CD14-positive monocyte (primary cell): ENCODE data around the gene BTBD6. TPM values are rescaled to one million over a fixed set of nuclear protein-coding genes. Genes with fewer than 3 reads are reported as not detected.
A peak's percentile ranks its signal among the peaks of the same experiment; 100 is the strongest.

Experiments
- DNase-seq, 3 donors: peaks; one replicate each; pipeline ENCODE4 v3.0.0-alpha.2; 2011 to 2022
- H2AFZ ChIP-seq: 2 replicates; pipeline ENCODE4 v1.6.0; 2012; ENCODE audit warnings: mild to moderate bottlenecking, low read depth, low read length, inconsistent platforms; ENCODE audit not compliant: insufficient read depth, poor library complexity, severe bottlenecking
- H3K27ac ChIP-seq, 2 donors: 1 replicate in 1 of 2; 2 replicates in 1 of 2; pipeline ENCODE4 v1.5.1; 2012 to 2013; ENCODE audit warnings: low read length in 2 of 2, control low read depth in 1 of 2, inconsistent platforms in 1 of 2, low read depth in 1 of 2, mild to moderate bottlenecking in 1 of 2
- H3K27me3 ChIP-seq, 2 donors: one replicate each; pipeline versions ENCODE4 v1.6.0 to v1.6.1; 2011 to 2013; ENCODE audit warnings: low read length in 2 of 2; ENCODE audit not compliant: control insufficient read depth in 2 of 2, insufficient read depth in 2 of 2
- H3K36me3 ChIP-seq, 2 donors: replicated peaks in 1 of 2; 1 replicate in 1 of 2; 2 replicates in 1 of 2; pipeline versions ENCODE4 v1.5.1 to v1.6.1; 2012 to 2013; ENCODE audit warnings: low read length in 2 of 2, control low read depth in 1 of 2, inconsistent platforms in 1 of 2, mild to moderate bottlenecking in 1 of 2; ENCODE audit not compliant: insufficient read depth in 2 of 2, control insufficient read depth in 1 of 2
- H3K4me1 ChIP-seq, 2 donors: 1 replicate in 1 of 2; 2 replicates in 1 of 2; pipeline versions ENCODE4 v1.5.1 to v1.6.1; 2012 to 2013; ENCODE audit warnings: low read length in 2 of 2, control low read depth in 1 of 2, inconsistent platforms in 1 of 2, mild to moderate bottlenecking in 1 of 2, moderate library complexity in 1 of 2; ENCODE audit not compliant: insufficient read depth in 2 of 2, control insufficient read depth in 1 of 2
- H3K4me2 ChIP-seq: replicated peaks from 2 replicates; pipeline ENCODE3; 2012; ENCODE audit warnings: low read length, moderate library complexity, mild to moderate bottlenecking; ENCODE audit not compliant: poor library complexity, severe bottlenecking; ENCODE audit errors: extremely low read depth
- H3K4me3 ChIP-seq, 3 experiments: fragments of 200-600 bp in 1 of 3; sonication (generic) in 1 of 3; replicated peaks in 1 of 3; 1 replicate in 2 of 3; 2 replicates in 1 of 3; pipeline ENCODE4 v1.5.1; 2011 to 2013; ENCODE audit warnings: low read length in 3 of 3, mild to moderate bottlenecking in 3 of 3, control low read depth in 2 of 3, low read depth in 2 of 3, inconsistent platforms in 1 of 3, moderate library complexity in 1 of 3
- H3K79me2 ChIP-seq: 2 replicates; pipeline ENCODE4 v1.6.0; 2012; ENCODE audit warnings: mild to moderate bottlenecking, control low read depth, inconsistent platforms, low read length, moderate library complexity; ENCODE audit not compliant: insufficient read depth
- H3K9ac ChIP-seq: 2 replicates; pipeline ENCODE4 v1.6.0; 2017; ENCODE audit warnings: low read length, mild to moderate bottlenecking; ENCODE audit not compliant: insufficient read depth, poor library complexity, severe bottlenecking
- H3K9me3 ChIP-seq, 2 donors: replicated peaks in 1 of 2; 1 replicate in 1 of 2; 2 replicates in 1 of 2; pipeline versions ENCODE4 v1.5.1 to v1.6.1; 2012 to 2013; ENCODE audit warnings: low read length in 2 of 2, control low read depth in 1 of 2; ENCODE audit not compliant: control insufficient read depth in 1 of 2, insufficient read depth in 1 of 2
- H4K20me1 ChIP-seq: 2 replicates; pipeline ENCODE4 v1.6.0; 2012; ENCODE audit warnings: mild to moderate bottlenecking, low read length, control low read depth, moderate library complexity; ENCODE audit not compliant: insufficient read depth
- H3K27ac Mint-ChIP-seq, 7 donors: one replicate each; pipeline ENCODE4 v1.8.0; 2020; ENCODE audit warnings: mild to moderate bottlenecking in 7 of 7, mixed read lengths in 7 of 7, moderate library complexity in 6 of 7, inconsistent platforms in 2 of 7
- H3K27me3 Mint-ChIP-seq, 3 donors: one replicate each; pipeline ENCODE4 v1.8.0; 2021 to 2022; ENCODE audit warnings: low read depth in 3 of 3, mild to moderate bottlenecking in 3 of 3, mixed read lengths in 3 of 3, moderate library complexity in 3 of 3, inconsistent platforms in 1 of 3
- H3K36me3 Mint-ChIP-seq, 2 donors: one replicate each; pipeline ENCODE4 v1.8.0; 2020; ENCODE audit warnings: mixed read lengths in 2 of 2, inconsistent platforms in 1 of 2, mild to moderate bottlenecking in 1 of 2
- H3K4me1 Mint-ChIP-seq: one replicate; pipeline ENCODE4 v1.8.0; 2020; ENCODE audit warnings: mild to moderate bottlenecking, mixed read lengths
- H3K4me3 Mint-ChIP-seq, 2 donors: one replicate each; pipeline ENCODE4 v1.8.0; 2020; ENCODE audit warnings: mild to moderate bottlenecking in 2 of 2, mixed read lengths in 2 of 2, moderate library complexity in 1 of 2
- H3K9me3 Mint-ChIP-seq, 7 donors: one replicate each; pipeline ENCODE4 v1.8.0; 2020 to 2022; ENCODE audit warnings: mixed read lengths in 7 of 7, mild to moderate bottlenecking in 6 of 7, moderate library complexity in 6 of 7, inconsistent platforms in 2 of 7
- CTCF ChIP-seq: fragments of 200-600 bp; IDR thresholded peaks from one replicate; pipeline ENCODE4 v1.8.0; 2022; ENCODE audit warnings: antibody characterized with exemption, mild to moderate bottlenecking
- WGBS: methylation state at CpG from one replicate; pipeline ENCODE4 v1.1.5; 2013; ENCODE audit warnings: missing lambda C conversion rate; ENCODE audit not compliant: insufficient coverage; 5-methylcytosine and 5-hydroxymethylcytosine counted together
- intact Hi-C, 2 donors: fragments of 100-400 bp; cut with micrococcal nuclease; formaldehyde crosslinking; loops; one replicate each; pipeline versions ENCODE4 v1.15.0 to v1.15.1; 2023
- polyA plus RNA-seq, 3 donors: library from polyadenylated mRNA; depleted of rRNA in 1 of 3; unstranded in 2 of 3; stranded (reverse) in 1 of 3; fragments of 300-500 nt in 2 of 3; fragments of >200 nt in 1 of 3; fragmentation: Illumina TruSeq in 2 of 3; gene quantifications; 1 replicate in 2 of 3; 2 replicates in 1 of 3; pipeline ENCODE4 v1.2.3, GENCODE V29; 2012 to 2021

The BTBD6 gene
- polyA plus RNA-seq, 3 donors = 1.3 to 24.4 (median 6.3) TPM

- WGBS = 98% methylated on average over 9 of the region's 18 CpGs
- Histone ChIP-seq H3K27me3 (no peaks in the 10 kb centered on the region), H2AFZ (no peak overlapping the region), H3K4me2 (no peak overlapping the region), H3K9me3 (peaks cover 0 to 4% of the 10 kb centered on the region in 2 donors), H3K27ac (no peak overlapping the region), H4K20me1 (no peaks in the 10 kb centered on the region), H3K4me1 (no peaks in the 10 kb centered on the region), H3K9ac (no peak overlapping the region), H3K79me2 (no peaks in the 10 kb centered on the region), H3K4me3 (no peak overlapping the region), H3K36me3 (peaks cover 14 to 39% of the 10 kb centered on the region in 2 donors)
- Mint-ChIP-seq H3K4me3 (no peak overlapping the region), H3K27ac (peak overlapping the region in 1 of 7 donors; percentile 53), H3K4me1 (peaks cover 6% of the 10 kb centered on the region), H3K27me3 (peaks cover 0 to under 1% (median 0%) of the 10 kb centered on the region in 3 donors), H3K9me3 (peaks cover 0 to 2% (median 0%) of the 10 kb centered on the region in 7 donors), H3K36me3 (peaks cover 28 to 43% of the 10 kb centered on the region in 2 donors)
- DNase-seq = no peak
- TF ChIP-seq CTCF = no peak
- intact Hi-C loops = no loop called here
Measured at GRCh38 chr14:105229099-105229655, 19.2 kb upstream of the BTBD6 start.

- TF ChIP-seq CTCF = no peak
Measured at GRCh38 chr14:105240811-105241576, 7.3 kb upstream of the BTBD6 start.

More at GRCh38 chr14:105240811-105241576, 7.3 kb upstream of the BTBD6 start:
- Histone ChIP-seq H3K79me2 (peaks cover 22% of the 10 kb centered on the region), H3K4me2 (no peak overlapping the region), H3K27ac (no peak overlapping the region), H3K4me3 (no peak overlapping the region), H3K27me3 (no peaks in the 10 kb centered on the region), H3K9ac (no peak overlapping the region), H3K9me3 (peaks cover 0 to 3% of the 10 kb centered on the region in 2 donors), H3K36me3 (peaks cover 10 to 33% of the 10 kb centered on the region in 2 donors), H4K20me1 (no peaks in the 10 kb centered on the region), H3K4me1 (no peaks in the 10 kb centered on the region), H2AFZ (no peak overlapping the region)
- H3K27ac Mint-ChIP-seq = no peak overlapping the region
- H3K4me1 Mint-ChIP-seq = no peaks in the 10 kb centered on the region
- H3K9me3 Mint-ChIP-seq = peaks cover 0 to 6% (median 0%) of the 10 kb centered on the region in 7 donors
- 98% methylated on average over 26 of the region's 31 CpGs for WGBS
- H3K27me3 Mint-ChIP-seq = peaks cover 0 to 2% (median 0%) of the 10 kb centered on the region in 3 donors
- intact Hi-C loops = no loop called here
- no peak overlapping the region for H3K4me3 Mint-ChIP-seq
- DNase-seq = no peak
- H3K36me3 Mint-ChIP-seq = peaks cover 20 to 47% of the 10 kb centered on the region in 2 donors
